GM21723 (cell line): ENCODE data around the gene RAET1G.
"Not testable (repeated sequence)": the region's sequence is repeated elsewhere in the genome, so short reads cannot be mapped to it uniquely, and the experiment has no call there.

Experiments
- ATAC-seq: cut with Tn5 transposase; IDR thresholded peaks from one replicate; pipeline ENCODE4 v1.9.1; 2021; ENCODE audit warnings: mild to moderate bottlenecking, moderate library complexity; ENCODE audit not compliant: unreplicated experiment

Gene RAET1G, protein sequence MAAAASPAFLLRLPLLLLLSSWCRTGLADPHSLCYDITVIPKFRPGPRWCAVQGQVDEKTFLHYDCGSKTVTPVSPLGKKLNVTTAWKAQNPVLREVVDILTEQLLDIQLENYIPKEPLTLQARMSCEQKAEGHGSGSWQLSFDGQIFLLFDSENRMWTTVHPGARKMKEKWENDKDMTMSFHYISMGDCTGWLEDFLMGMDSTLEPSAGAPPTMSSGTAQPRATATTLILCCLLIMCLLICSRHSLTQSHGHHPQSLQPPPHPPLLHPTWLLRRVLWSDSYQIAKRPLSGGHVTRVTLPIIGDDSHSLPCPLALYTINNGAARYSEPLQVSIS

DNA sequence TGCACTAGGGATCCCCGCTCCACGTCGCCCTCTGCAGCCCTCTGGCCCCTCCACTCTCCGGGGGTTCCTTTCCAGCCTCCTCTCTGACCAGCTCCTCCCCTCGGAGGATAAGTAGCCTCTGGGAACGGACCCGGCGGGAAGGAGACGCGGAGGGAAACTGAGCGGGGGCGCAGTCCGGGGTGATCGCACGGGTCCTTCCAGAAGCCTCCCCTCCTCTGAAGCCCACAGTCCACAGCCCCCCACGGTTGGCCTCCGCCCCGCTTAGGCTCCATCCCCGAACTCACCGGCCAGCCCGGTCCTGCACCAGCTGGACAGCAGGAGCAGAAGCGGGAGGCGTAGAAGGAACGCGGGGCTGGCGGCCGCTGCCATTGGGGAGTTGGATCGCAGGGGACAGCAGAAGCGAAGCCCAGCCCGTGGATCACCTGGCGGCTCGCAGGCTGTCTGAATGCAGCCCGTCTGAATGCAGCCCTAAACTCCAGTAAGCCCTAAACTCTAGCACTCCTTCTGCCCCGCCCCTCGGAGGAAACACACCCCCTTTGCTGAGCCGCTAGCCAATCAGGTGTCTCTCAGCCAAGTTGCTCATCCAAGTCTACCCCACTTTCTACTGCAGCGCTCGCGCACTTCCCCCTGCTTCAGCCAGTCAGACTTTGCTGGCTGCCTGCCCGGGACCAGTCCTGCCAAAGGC is at the start of gene RAET1G:
TSS of gene RAET1G (minus strand) at position 480 of the 685 bp plus-strand sequence. CDS start at position 369, 111 bp downstream.
- no peak for ATAC-seq

DNA sequence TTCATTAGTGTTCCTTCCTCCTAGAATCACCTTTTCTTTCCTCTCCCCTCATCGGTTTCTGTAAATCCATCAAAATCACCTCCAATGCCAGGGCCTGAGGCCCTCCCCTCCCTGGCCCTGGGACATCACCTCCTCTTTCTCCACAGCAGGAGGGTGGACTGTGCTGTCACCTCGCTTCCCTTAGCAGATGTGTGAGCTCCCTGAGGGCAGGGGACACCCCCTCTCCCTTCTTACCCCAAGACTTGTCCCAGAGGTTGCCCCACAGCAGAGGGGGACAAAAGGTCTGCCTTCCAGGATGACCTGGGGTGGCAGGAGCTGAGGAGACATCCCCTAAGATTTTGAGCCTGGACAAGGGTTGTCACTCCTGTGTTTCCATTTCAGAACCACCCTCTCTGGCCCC is 46.7 kb upstream of the RAET1G start:
- no peak for ATAC-seq

DNA sequence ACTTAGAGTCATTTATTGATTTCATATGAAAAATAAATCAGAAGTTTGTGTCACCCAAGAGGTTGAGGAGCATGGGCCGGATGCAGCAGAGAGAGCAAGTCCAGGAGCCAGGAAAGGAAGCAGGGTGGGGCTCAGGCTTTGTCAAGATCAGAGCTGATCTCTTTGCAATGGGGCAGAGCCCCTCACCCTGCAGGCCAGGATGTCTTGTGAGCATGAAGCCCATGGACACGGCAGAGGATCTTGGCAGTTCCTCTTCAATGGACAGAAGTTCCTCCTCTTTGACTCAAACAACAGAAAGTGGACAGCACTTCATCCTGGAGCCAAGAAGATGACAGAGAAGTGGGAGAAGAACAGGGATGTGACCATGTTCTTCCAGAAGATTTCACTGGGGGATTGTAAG is 46.0 kb upstream of the RAET1G start:
- not testable (repeated sequence) for ATAC-seq

DNA sequence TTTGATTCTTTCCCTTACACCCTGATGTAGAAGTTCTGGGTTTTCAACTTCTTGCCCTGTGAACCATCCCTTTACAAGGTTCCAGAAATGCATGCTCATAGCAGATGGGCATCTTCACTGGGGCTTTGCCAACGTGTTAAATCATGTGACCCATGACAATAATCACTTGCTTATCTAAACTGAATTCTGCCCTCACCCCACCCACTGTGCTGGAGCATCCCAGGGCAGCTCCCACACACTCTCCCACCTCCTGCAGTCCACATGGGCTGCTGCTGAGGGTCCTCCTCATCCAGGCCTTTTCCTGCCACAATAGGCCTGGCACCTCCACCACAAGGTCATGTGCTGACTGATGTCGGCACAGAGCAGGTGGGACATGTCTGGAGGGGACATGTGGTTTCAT is 45.1 kb upstream of the RAET1G start:
- not testable (repeated sequence) for ATAC-seq

DNA sequence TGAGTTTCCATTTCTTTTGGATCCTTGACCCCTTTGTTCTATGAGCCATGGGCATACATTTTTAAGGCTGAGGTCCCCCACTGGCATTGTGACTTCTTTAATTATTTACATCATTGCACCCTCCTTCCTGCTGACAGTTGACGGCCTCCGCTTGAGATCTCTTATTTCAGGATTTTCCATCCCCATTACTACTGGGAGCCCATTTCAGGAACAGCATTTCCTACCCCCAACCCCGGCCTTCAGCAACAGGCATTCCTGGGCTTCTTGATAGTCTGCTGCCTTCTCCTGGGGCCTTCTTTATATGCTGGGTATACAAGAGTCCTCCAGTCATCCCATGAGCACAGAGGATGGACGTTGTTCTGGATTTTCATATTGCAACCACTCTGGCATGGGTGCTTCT is 44.7 kb upstream of the RAET1G start:
- no peak for ATAC-seq

DNA sequence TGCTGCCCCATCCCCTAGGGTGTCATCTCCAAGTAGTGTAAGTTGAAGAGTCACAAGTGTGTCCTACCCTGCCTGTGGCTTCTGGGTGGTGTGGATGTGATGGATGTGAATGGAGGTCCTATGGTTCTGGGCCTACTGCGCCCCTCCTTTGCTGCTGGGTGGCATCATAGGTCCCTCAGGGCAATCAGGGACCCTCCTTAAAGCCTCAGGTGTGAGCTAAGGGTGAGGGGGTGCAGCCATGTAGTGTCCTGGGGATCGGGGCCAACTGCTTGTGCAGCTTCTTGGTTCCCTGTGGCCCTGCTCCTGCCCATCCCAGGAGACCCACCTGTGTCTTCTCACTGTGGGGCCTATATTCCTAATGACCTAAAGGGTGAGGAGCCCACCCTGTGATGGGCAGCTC is 43.4 kb upstream of the RAET1G start:
- ATAC-seq = not testable (repeated sequence)

DNA sequence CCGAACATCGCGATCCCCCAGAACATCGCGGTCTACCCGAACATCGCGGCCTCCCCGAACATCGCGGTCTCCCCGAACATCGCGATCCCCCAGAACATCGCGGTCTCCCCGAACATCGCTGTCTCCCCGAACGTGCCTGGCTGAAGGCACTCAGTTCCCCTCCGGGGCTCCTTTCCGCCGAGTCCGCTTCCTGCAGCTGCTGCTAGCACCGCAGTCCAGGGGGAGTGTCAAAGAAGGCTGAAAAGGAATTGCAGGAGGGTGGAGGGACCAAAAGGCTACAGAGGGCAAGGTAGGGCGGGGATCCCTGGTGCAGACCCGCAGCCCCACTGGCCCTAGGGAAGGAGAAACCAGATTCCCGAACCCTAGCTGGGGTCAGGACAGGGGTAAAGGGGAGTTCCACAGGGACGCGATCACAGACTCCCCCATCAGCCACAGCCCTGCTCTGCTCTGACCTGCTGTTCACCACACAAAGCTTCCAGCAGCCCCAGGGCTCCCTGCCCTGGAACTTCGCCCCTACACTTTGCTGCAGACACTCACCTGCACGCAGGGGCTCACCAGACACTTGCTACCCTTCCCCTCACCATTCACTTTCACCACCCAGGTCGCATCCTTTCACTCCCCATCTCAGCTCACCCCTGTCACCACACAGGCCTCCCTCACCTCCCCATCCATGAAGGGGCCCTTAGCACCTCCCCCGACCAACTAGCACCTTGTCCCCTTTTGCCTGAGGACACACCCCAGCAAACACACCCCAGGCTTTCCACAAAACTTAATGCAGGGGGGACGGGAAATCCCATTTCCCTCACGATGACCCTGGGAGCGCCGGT is 42.5 kb upstream of the RAET1G start:
- no peak for ATAC-seq

DNA sequence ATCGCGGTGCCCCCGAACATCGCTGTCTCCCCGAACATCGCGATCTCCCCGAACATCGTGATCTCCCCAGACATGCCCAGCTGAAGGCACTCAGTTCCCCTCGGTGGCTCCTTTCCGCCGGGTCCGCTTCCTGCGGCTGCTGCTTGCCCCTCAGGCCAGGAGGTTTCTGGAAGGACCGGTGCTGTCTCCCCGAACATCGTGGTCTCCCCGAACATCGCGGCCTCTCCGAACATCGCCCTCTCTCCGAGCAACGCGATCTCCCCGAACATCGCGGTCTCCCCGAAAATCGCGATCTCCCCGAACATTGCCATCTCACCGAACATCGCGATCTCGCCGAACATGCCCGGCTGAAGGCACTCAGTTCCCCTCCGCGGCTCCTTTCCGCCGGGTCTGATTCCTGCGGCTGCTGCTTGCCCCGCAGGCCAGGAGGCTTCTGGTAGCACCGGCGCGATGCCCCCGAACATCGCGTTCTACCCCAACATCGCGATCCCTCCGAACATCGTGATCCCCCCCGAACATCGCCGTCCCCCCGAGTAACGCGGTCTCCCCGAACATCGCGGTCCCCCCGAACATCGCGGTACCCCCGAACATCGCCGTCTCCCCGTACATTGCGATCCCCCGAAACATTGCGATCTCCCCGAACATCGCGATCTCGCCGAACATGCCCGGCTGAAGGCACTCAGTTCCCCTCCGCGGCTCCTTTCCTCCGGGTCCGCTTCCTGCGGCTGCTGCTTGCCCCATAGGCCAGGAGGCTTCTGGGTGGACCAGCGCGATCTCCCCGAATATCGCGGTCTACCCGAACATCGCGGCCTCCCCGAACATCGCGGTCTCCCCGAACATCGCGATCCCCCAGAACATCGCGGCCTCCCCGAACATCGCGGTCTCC is 41.6 kb upstream of the RAET1G start:
- no peak for ATAC-seq

DNA sequence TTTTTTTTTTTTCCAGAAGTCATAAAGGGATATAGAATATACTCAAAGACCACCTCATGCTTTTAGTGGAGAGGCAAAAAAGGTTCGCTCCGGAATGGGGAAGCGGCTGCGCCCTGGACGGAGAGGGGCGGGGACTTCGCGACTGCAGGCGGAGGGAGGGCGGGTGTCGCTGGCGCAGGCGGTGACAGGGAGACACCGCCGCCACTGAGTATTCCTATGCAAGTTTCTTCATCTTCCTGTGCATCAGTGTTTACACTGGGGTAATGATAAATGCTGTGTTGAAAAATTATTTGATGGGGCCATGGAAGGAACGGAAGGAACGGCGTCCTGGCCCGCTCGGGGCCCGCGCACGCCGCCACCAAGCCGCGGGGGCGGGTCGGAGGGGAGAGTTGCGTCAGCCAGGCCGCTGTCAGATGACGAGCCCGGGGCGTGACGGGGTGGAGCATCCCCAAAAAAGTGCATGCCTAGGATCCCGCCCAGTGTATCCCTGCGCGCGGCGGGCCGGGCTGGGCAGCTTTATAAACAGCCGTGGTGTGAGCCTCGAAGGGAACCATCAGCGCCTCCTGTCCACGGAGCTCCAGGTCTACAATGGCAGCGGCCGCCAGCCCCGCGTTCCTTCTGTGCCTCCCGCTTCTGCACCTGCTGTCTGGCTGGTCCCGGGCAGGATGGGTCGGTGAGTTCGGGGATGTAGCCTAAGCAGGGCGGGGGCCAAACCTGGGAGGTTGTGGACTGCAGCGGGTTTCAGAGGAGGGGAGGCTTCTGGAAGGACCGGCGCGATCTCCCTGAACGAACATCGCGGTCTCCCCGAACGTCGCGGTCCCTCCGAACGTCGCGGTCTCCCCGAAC is 40.8 kb upstream of the RAET1G start, which contains the start of gene ULBP1:
TSS of gene ULBP1 (plus strand) at position 482 of the 846 bp plus-strand sequence. CDS start at position 589, 107 bp downstream.
- ATAC-seq = peak; percentile 70

DNA sequence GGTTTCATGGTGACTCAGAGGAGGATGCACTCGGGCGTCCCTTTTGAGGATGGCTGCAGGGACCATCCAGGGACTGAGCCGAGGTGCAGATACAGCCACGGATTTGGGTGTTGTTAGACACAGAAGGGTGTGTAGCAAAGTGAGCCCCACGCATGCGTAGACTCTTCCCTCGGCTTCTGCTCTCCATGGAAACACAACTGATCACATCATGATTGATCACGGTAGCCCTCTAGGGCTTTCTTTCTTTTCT is 40.2 kb upstream of the RAET1G start:
- peak; percentile 35 for ATAC-seq

DNA sequence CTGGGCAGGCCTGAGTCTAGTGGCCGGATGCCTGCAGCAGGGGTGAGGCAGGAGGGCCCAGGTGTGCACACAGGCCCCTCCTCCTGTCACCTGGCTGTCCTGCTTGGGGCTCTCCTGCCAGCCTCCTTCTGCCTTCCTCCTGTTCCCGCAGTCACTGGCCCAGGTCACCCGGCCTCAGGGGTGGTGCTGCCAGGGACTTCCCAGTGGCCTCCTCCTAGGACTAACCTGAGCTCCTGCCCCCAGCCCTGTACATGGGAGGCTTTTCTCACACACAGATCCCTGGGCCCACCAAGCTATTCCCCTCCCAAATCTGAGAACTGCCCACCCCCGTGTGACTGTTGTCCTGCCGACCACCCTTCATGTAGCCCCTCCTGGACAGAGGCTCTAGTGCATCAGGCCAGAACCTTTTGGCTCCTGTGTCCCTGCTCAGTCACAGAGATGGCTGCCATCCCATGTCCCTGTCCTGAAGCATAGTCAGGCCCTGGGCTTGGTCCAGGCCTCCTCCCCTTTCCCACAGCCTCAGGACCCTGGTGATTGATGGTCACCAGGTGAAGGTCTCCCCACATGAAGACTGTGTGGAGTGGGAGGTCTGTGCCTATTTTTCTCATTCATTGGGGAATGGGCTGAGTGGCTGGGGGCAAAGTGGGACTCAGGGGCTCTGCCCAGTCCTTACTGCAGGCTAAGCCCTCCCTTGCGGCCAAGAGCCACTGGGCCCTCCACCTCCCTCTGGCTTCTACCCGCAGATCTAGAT is 39.7 kb upstream of the RAET1G start:
- ATAC-seq = no peak

DNA sequence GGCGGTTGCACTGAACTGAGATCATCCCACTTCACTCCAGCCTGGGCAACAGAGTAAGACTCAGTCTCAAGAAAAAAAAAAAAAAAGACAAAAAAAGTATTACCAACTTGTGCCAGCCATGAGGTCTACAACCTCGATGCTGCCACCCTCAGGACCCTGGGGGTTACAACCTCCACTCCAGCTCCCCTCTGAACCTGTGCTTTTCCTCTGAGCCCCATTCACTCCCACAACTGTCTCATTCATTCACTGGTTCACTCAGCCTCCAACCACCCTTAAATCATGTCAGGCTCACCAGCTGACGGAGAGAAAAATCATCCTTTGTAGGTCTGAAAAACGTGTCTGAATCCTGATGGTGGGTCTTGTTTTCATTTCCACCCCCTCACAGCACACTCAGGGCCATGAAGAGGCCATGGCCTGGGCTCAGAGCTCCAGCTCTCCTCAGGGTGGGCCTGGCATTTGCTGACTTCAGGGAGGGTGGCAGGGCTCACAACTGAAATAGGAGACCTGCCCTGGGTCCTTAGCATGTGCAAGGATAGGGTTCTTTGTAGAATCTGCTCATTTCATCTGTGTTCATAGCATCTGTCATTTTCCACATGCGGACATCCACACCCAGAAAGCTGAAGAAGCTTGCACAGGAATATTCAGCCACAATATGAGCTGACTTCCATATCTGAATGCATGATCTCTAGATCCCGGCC is 39.0 kb upstream of the RAET1G start:
- no peak for ATAC-seq

DNA sequence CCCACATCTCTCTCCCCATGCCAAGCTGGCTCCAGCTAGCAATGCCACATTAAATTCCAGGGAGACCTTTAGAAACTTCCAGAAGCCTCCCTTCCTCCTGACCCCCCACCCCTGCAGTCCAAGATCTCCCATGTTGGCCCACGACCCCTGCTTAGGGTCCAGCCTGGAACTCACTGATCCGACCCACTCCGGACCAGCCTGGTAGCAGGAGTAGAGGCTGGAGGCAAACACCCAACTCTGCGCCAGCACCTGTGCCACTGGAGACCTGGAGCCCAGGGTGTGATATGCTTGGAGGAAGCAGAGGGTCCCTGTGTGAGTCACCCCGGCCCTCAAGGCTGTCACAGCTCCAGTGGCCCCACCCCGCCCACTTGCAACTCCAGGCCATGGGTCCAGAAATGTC is 37.6 kb upstream of the RAET1G start:
- no peak for ATAC-seq

DNA sequence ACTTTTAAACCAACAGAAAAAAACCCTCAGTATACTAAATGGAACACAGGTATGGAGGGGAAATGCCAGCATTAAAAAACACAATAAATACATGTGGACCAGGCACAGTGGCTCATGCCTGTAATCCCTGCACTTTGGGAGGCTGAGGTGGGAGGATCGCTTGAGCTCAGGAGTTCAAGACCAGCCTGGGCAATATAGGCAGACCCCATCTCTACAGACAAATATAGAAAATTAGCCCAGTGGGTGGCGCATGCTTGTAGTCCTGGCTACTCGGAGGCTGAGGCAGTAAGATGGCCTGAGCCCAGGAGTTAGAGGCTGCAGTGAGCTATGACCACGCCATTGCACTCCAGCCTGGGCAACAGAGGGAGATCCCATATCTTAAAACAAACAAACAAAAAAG is 36.9 kb upstream of the RAET1G start:
- ATAC-seq = not testable (repeated sequence)

DNA sequence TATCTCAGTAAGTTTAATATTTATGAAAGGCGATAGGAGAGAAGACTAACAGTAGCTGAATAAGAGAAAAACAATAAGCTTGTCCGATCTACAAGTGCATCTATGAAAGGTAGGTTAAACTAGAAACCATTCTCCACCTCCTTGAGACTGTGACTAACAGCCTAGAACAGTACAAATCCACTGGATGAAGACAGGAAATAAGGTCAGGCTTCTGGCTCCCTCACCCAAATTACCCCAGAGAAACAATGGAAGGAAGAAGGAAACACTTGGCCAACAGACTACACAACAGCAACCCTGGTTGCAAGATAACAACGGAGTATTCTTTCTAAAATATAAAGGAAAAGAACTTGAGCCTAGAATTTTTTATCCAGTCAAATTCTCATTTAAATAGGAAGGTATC is 35.2 kb upstream of the RAET1G start:
- ATAC-seq = not testable (repeated sequence)

DNA sequence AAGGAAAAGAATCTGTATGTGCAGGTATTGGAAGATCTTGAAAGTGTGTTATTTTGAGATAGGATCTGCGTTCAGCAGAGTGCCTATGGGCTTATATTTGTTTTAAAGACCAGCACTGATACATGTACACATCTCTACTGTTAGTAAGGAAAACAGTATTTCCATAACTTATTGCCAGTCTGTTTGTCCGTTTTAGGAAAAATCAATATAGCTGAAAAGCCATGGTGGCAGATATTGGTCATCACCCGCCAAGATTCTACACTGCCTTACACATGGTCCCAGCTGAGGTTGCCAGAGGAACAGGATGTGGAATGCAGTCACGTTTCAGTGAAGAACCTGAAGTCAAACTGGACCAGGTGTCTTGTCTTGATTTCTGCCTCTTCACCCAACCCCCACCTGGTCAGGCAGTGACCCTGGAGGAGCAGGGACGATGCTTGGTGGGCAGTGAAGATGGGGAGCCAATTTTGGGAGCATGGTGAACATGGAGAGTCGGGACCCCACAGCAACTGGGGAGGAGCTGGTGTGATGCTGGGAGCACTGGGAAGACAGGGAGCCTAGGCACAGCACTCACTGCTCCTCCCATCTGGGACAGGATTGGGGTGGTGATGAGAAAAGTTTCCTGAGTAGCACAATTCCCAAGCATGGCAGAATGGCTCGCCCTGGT is 32.9 kb upstream of the RAET1G start:
- not testable (repeated sequence) for ATAC-seq

DNA sequence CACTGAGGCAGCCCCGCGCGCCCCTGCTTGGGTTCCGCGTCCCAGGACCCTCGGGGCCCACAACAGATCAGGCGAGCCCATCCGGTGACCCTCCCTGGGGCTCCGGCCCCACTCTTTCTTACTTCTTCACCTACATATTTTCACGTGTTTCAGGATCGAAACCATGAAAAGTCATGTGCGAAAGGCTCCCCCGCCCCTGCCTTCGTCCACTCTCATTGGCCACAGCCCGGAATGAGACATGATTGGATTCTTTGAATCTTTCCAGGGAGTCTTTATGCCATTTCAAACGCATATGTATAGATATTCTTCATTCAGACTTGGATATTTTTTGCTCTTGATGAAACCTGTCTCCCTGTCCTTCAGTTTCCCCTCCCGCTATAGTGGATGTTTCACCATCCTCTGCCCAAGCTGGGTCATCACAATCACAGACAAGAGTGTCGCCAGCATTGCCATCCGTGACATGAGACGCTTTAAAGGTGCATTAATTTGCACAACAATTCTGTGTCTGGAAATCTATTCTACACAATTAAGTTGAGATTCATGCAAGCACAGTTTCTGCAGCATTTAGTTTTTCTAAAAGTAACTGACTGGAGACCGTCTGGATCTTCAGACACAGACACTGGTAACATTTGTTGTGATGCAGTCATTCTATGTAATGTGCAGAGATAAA is 32.2 kb upstream of the RAET1G start:
- not testable (repeated sequence) for ATAC-seq
